GM12891 (cell line): Measurements from ENCODE around the gene PSMA3.
A peak's percentile ranks its signal among the peaks of the same experiment; 100 is the strongest.

Experiments used
- DNase-seq: peaks from one replicate; pipeline ENCODE4 v3.0.0; 2011; ENCODE audit warnings: low spot score; ENCODE audit not compliant: insufficient read length
- FAIRE-seq: peaks from 2 replicates; lab custom pipeline; 2011; peaks lifted over from hg19 to GRCh38; lab: Jason Lieb, UNC
- PAX5 ChIP-seq: IDR thresholded peaks from 2 replicates; pipeline ENCODE4 v1.6.1; 2011; ENCODE audit warnings: low read length, moderate library complexity, mild to moderate bottlenecking; ENCODE audit not compliant: insufficient read depth, severe bottlenecking
- POLR2A ChIP-seq: IDR thresholded peaks from 2 replicates; pipeline ENCODE4 v1.6.1; 2011; ENCODE audit warnings: low read depth, low read length, control low read depth
- POLR2AphosphoS5 ChIP-seq: IDR thresholded peaks from 2 replicates; pipeline ENCODE4 v1.6.1; 2011; ENCODE audit warnings: low read depth, low read length, control low read depth
- POU2F2 ChIP-seq: IDR thresholded peaks from 2 replicates; pipeline ENCODE4 v1.6.1; 2011; ENCODE audit warnings: low read depth, mild to moderate bottlenecking, control low read depth, low read length, moderate library complexity
- SPI1 ChIP-seq: IDR thresholded peaks from 2 replicates; pipeline ENCODE4 v1.6.1; 2011; ENCODE audit warnings: low read depth, low read length, control low read depth
- TAF1 ChIP-seq: IDR thresholded peaks from 2 replicates; pipeline ENCODE4 v1.6.1; 2011; ENCODE audit warnings: low read depth, low read length, control low read depth

PSMA3 gene

DNA sequence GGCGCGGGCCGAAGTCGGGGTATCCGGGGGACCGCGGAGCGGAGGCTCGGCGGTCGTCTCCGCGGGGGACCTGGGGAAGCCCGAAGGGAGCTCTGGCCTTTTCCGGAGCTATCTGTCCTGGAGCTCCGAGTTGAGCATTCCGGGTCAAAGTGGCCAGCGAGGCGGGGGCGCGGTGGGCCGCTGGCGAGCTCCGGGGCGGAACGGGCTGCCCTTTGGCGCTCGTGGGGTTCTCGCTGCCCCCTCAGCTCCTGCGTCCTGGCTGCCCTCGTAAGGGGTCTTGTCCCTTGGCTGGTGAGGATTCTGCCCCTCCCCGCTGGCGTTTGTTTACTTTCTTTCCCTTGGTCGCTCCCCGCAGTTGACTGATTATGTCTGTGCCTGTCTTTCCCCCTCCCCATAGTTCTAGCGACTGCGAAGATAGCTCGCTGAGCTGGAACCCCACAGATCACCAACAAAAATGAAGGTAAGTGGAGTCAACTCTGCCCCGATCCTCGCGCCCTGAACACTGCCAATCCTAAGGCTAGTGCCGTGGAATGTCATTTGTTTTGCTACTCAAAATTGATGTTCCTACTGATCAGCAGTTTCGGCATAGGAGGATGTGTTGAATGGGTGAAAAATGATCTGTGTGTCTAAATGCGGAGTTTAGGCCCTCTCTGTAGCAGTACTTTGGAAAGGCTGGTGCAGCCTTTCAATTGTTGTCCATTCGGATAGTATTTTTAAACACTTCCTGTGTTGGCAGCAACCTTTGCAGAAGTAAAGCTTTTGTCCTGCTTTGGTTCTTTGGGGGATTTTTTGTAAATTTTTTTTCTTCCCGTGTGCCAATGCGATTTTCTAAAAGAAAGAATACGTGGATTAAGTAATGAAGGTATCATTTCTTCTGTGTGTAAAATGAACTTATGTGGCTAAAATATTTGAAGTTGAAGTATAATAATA is 55.0 kb downstream of the PSMA3 start:
- no peak for TF ChIP-seq PAX5
- no peak for TF ChIP-seq POU2F2
- no peak for TF ChIP-seq SPI1
- no peak for TF ChIP-seq POLR2A
- TF ChIP-seq POLR2AphosphoS5, result no peak
- no peak for TF ChIP-seq TAF1
- peak; percentile 85 for FAIRE-seq
- no peak for DNase-seq

DNA sequence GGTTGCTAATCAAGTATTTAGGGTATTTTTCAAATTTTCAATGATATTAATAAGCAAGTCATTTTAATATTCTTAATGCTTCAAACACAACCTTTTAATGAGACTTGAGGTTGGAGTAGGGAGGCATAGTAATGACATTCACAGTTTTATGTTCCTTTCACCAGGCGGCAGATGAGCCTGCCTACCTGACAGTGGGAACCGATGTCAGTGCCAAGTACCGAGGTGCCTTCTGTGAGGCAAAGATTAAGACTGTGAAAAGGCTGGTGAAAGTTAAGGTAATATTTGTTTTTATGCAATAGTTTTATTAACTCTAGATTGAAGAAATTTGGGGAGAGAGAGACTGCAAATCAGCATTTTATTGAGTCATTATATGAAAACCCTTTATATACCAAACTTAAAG is 56.8 kb downstream of the PSMA3 start:
- no peak for DNase-seq
- FAIRE-seq, result no peak
- TF ChIP-seq POLR2AphosphoS5, result no peak
- no peak for TF ChIP-seq SPI1
- TF ChIP-seq TAF1, result no peak
- TF ChIP-seq POU2F2, result no peak
- TF ChIP-seq POLR2A, result no peak
- TF ChIP-seq PAX5, result no peak

DNA sequence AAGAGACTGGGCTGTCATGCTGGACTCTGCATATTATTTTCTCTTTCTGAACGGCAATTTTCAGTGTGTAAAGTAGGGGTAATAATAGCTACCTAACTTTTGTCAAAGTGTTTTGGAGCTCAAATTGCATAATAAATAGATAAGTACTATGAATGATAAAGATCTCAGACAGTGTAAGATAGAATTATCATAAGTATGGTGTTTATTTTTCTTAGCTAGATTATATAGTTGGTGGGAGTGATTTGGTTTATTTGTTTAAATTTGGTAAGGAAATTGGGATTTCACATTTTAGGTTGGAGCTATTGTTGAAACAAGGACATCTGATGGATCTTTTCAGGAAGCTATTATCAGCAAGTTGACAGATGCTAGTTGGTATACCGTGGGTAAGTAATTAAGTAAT is 61.1 kb downstream of the PSMA3 start:
- DNase-seq (no peak), FAIRE-seq (no peak)
- TF ChIP-seq TAF1, result no peak
- no peak for TF ChIP-seq SPI1
- TF ChIP-seq POU2F2, result no peak
- TF ChIP-seq POLR2AphosphoS5, result no peak
- TF ChIP-seq POLR2A, result no peak
- TF ChIP-seq PAX5, result no peak

DNA sequence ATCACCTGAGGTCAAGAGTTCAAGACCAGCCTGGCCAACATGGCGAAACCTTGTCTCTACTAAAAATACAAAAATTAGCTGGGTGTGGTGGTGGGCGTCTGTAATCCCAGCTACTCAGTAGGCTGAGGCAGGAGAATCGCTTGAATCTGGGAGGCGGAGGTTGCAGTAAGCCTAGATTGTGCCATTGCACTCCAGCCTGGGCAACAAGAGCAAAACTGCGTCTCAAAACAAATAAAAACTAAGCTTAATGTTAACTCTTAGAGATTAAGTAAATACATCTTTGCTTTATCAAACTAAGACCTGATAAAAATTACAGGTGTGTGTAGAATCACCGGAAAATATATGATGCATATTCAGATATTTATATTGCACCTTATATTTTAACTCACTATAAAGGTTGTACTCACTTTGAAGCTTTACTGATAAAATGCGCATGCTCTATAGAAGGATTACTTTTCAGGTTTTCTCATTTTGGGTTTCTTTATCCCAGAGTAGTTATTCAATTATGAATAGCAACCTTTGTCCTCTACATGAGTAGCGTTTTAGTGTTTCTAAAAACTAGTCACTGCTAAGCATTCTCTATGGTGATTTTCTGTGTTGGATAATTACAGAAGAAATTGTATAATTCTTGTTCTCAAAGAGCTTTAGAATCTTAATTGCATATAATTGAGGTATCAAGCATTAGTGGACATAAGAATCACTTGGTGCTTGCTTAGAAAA is 63.1 kb downstream of the PSMA3 start:
- TF ChIP-seq POLR2A (no peak), POU2F2 (no peak), POLR2AphosphoS5 (no peak), PAX5 (no peak), TAF1 (no peak)
- no peak for FAIRE-seq
- no peak for DNase-seq

DNA sequence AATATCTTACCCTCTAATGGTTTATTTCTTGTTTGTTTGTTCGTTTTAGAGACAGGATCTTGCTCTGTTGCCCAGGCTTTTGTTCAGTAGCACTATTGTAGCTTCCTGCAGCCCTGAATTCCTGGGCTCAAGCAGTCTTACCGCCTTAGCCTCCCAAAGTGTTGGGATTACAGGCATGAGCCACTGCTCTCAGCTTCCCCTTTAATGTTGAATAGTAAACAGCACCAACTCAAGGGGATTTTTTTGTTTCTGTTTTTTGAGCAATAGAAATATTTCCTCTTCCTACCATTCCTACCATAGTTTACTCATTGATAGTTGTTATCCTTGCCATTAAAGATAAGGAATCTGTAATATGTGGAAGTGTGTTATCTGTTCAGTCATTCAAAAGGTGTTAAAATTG is 64.4 kb downstream of the PSMA3 start:
- FAIRE-seq (no peak), DNase-seq (no peak)
- TF ChIP-seq POU2F2 (no peak), TAF1 (no peak), POLR2AphosphoS5 (no peak), SPI1 (no peak)

DNA sequence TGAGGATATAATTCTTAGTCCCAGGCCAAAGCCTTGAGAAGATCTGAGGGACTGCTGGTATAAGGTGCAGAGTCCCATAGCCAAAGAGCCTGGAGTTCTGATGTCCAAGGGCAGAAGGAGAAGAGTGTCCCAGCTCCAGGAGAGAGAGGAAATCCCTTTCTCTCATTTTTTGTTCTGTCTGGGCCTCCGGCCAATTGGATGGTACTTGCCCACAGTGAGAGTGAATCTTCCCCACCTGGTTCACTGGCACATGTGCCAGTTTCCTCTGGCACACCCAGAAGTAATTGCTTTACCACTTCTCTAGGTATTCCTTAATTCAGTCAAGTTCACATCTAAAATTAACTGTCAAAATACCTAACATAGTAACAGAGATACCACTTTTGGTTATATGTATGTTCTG is 69.1 kb downstream of the PSMA3 start:
- FAIRE-seq (no peak), DNase-seq (no peak)
- TF ChIP-seq POLR2AphosphoS5, result no peak
- no peak for TF ChIP-seq SPI1
- TF ChIP-seq POLR2A, result no peak
- no peak for TF ChIP-seq TAF1
- no peak for TF ChIP-seq POU2F2

DNA sequence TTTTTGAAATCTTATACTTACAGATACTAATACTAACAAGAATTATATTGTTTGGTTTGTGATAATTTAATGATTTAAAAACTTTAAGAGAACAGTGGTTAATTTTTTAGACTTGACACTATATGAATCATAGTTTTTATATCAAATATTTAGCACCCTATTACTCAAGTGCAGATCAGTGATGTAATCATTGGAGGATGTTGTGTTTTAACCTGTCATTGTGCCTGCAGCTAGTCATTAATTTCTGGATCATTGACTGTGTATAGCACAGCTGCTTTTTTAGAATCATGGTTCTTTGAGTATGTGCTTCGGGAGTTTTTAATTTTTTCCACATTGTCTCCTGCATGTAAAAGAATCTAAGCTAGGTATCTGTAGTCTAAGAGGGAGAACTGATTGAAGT is 71.0 kb downstream of the PSMA3 start:
- DNase-seq (no peak), FAIRE-seq (no peak)
- no peak for TF ChIP-seq PAX5
- TF ChIP-seq POLR2A, result no peak
- no peak for TF ChIP-seq TAF1
- no peak for TF ChIP-seq SPI1
- TF ChIP-seq POLR2AphosphoS5, result no peak
- TF ChIP-seq POU2F2, result no peak
